Ishikawa (cell line): ENCODE results near the gene MTAP.

Experiments
- CREB1 ChIP-seq: IDR thresholded peaks from 2 replicates; pipeline ENCODE4 v1.6.1; 2012; ENCODE audit warnings: low read depth
- EGR1 ChIP-seq: IDR thresholded peaks from 2 replicates; pipeline ENCODE4 v1.6.1; 2012
- EP300 ChIP-seq: IDR thresholded peaks from 2 replicates; pipeline ENCODE4 v1.6.1; 2012; ENCODE audit warnings: borderline replicate concordance
- RAD21 ChIP-seq: IDR thresholded peaks from 2 replicates; pipeline ENCODE4 v1.6.1; 2012; ENCODE audit warnings: low read depth
- REST ChIP-seq: IDR thresholded peaks from 2 replicates; pipeline ENCODE4 v1.6.1; 2012; ENCODE audit warnings: low read depth, mild to moderate bottlenecking
- TAF1 ChIP-seq: IDR thresholded peaks from 2 replicates; pipeline ENCODE4 v1.6.1; 2012; ENCODE audit warnings: low read depth, mild to moderate bottlenecking
- TCF12 ChIP-seq: IDR thresholded peaks from 2 replicates; pipeline ENCODE4 v1.6.1; 2012; ENCODE audit warnings: low read depth
- YY1 ChIP-seq: IDR thresholded peaks from 2 replicates; pipeline ENCODE4 v1.6.1; 2012; ENCODE audit warnings: low read depth

DNA sequence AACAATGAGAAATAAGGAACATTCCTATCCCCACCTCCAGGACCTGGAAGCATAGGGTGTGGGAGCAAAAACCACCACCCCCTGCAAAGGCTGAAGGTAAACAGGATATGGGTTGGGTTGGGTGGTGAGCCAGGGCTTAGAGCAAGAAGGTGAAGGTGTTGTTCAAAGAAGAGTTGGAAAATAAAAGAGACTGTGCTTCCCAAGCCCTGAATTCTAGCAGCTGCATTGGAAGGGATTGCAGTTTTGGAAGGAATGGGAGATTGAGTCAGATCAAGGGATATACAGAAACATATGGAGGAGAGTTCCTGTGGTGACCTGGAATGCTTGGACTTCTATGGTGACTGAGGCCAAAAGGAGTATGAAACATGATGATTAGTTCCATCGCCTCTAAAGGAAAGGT lies 24.7 kb upstream of the MTAP start:
- TF ChIP-seq TAF1 (no peak), TCF12 (no peak), EP300 (no peak), EGR1 (no peak), RAD21 (no peak), YY1 (no peak), REST (no peak), CREB1 (no peak)
